H1 (cell line): ENCODE measurements around the gene CADM2. TPM values are rescaled to one million over a fixed set of nuclear protein-coding genes. Genes with fewer than 3 reads are reported as not detected.

Experiments used
- CTCF ChIA-PET: fragments of 300-600 bp; sonication (Branson Sonifier 250); formaldehyde crosslinking; loops from one replicate; lab custom pipeline; 2021; ENCODE audit not compliant: partially characterized antibody; lab: Charles Lee
- POLR2A ChIA-PET: fragments of 300-600 bp; sonication (Branson Sonifier 250); formaldehyde crosslinking; loops from one replicate; lab custom pipeline; 2021; ENCODE audit warnings: inconsistent platforms; ENCODE audit not compliant: partially characterized antibody; lab: Charles Lee
- DNase-seq, 2 experiments: peaks; one replicate each; pipeline versions ENCODE4 v3.0.0 to v3.0.0-alpha.2; 2010 to 2022; ENCODE audit warnings: low spot score in 2 of 2, low read depth in 1 of 2, mixed read lengths in 1 of 2
- FAIRE-seq: peaks from 2 replicates; lab custom pipeline; 2011; peaks lifted over from hg19 to GRCh38; lab: Jason Lieb, UNC
- H2AFZ ChIP-seq: 2 replicates; pipeline ENCODE4 v1.8.1; 2012; ENCODE audit warnings: low read length, inconsistent platforms
- H2AK5ac ChIP-seq: 2 replicates; pipeline ENCODE4 v1.6.1; 2013; ENCODE audit warnings: low read depth, low read length
- H2BK120ac ChIP-seq: replicated peaks from 2 replicates; pipeline ENCODE3; 2013; ENCODE audit warnings: low read depth, low read length, inconsistent platforms
- H2BK12ac ChIP-seq: 2 replicates; pipeline ENCODE4 v1.6.1; 2013; ENCODE audit warnings: low read depth, low read length
- H2BK15ac ChIP-seq: 2 replicates; pipeline ENCODE4 v1.6.1; 2013; ENCODE audit warnings: low read length
- H2BK20ac ChIP-seq: 2 replicates; pipeline ENCODE4 v1.6.1; 2013; ENCODE audit warnings: low read length
- H2BK5ac ChIP-seq: 2 replicates; pipeline ENCODE4 v1.6.1; 2013; ENCODE audit warnings: low read depth, low read length
- H3K14ac ChIP-seq: 2 replicates; pipeline ENCODE4 v1.6.1; 2013; ENCODE audit warnings: inconsistent platforms; ENCODE audit not compliant: insufficient read length
- H3K18ac ChIP-seq: 2 replicates; pipeline ENCODE4 v1.6.1; 2013; ENCODE audit warnings: low read length; ENCODE audit errors: extremely low read depth
- H3K23ac ChIP-seq: 2 replicates; pipeline ENCODE4 v1.6.1; 2013; ENCODE audit warnings: inconsistent platforms; ENCODE audit not compliant: insufficient read length
- H3K23me2 ChIP-seq: 2 replicates; pipeline ENCODE4 v1.6.1; 2013; ENCODE audit warnings: low read depth, low read length
- H3K27ac ChIP-seq: 2 replicates; pipeline ENCODE4 v1.6.1; 2011; ENCODE audit warnings: low read depth, low read length, inconsistent platforms
- H3K27me3 ChIP-seq, 4 experiments: replicated peaks in 1 of 4; 1 replicate in 1 of 4; 2 replicates in 3 of 4; pipeline versions ENCODE4 v1.6.1 to v1.8.1; 2011 to 2013; ENCODE audit warnings: low read length in 3 of 4, mild to moderate bottlenecking in 3 of 4, inconsistent platforms in 2 of 4, mixed read lengths in 2 of 4, moderate library complexity in 1 of 4; ENCODE audit not compliant: control insufficient read depth in 3 of 4, insufficient read depth in 3 of 4; ENCODE audit errors: extremely low read depth in 1 of 4
- H3K36me3 ChIP-seq, 4 experiments: 2 replicates each; pipeline versions ENCODE4 v1.6.1 to v1.8.1; 2011 to 2013; ENCODE audit warnings: mild to moderate bottlenecking in 4 of 4, low read length in 3 of 4, moderate library complexity in 2 of 4, control low read depth in 1 of 4, inconsistent platforms in 1 of 4; ENCODE audit not compliant: insufficient read depth in 4 of 4, control insufficient read depth in 2 of 4
- H3K4ac ChIP-seq: replicated peaks from 2 replicates; pipeline ENCODE3; 2013; ENCODE audit warnings: low read length, low read depth, mixed read lengths, inconsistent platforms; ENCODE audit not compliant: insufficient read length
- H3K4me1 ChIP-seq, 4 experiments: replicated peaks in 1 of 4; 1 replicate in 1 of 4; 2 replicates in 3 of 4; pipeline versions ENCODE4 v1.6.1 to v1.8.1; 2011 to 2013; ENCODE audit warnings: low read length in 3 of 4, inconsistent platforms in 2 of 4, mixed read lengths in 1 of 4; ENCODE audit not compliant: insufficient read depth in 4 of 4, control insufficient read depth in 3 of 4
- H3K4me2 ChIP-seq, 2 experiments: 2 replicates each; pipeline versions ENCODE4 v1.6.1 to v1.8.1; 2011 to 2013; ENCODE audit warnings: low read depth in 2 of 2, low read length in 2 of 2, control low read depth in 1 of 2, inconsistent platforms in 1 of 2, mild to moderate bottlenecking in 1 of 2; ENCODE audit not compliant: insufficient read depth in 1 of 2
- H3K4me3 ChIP-seq, 4 experiments: fragments of 200-600, 300-600 bp in 1 of 4; sonication (generic), shearing (Covaris generic), sonication (Bioruptor Twin) in 1 of 4; 2 replicates each; pipeline versions ENCODE4 v1.5.1 to v1.8.1; 2011 to 2016; ENCODE audit warnings: low read length in 4 of 4, low read depth in 3 of 4, control low read depth in 2 of 4, inconsistent platforms in 2 of 4, mild to moderate bottlenecking in 2 of 4, mixed read lengths in 1 of 4, moderate library complexity in 1 of 4; ENCODE audit not compliant: insufficient read depth in 2 of 4; ENCODE audit errors: extremely low read depth in 1 of 4
- H3K56ac ChIP-seq: replicated peaks from 2 replicates; pipeline ENCODE3; 2013; ENCODE audit warnings: low read depth, mild to moderate bottlenecking, mixed read lengths, low read length, inconsistent platforms; ENCODE audit not compliant: insufficient read length
- H3K79me1 ChIP-seq: 2 replicates; pipeline ENCODE4 v1.6.1; 2013; ENCODE audit warnings: low read depth, low read length, control low read depth
- H3K79me2 ChIP-seq, 2 experiments: 2 replicates each; pipeline versions ENCODE4 v1.6.1 to v1.8.1; 2012 to 2013; ENCODE audit warnings: low read length in 2 of 2, mild to moderate bottlenecking in 2 of 2, inconsistent platforms in 1 of 2; ENCODE audit not compliant: insufficient read depth in 2 of 2, control insufficient read depth in 1 of 2
- H3K9ac ChIP-seq, 4 experiments: replicated peaks in 1 of 4; 1 replicate in 1 of 4; 2 replicates in 3 of 4; pipeline versions ENCODE4 v1.6.1 to v1.8.1; 2011 to 2013; ENCODE audit warnings: low read depth in 3 of 4, low read length in 3 of 4, control low read depth in 2 of 4, mild to moderate bottlenecking in 2 of 4, moderate library complexity in 2 of 4, inconsistent platforms in 1 of 4; ENCODE audit errors: extremely low read depth in 1 of 4
- H3K9me3 ChIP-seq, 2 experiments: 2 replicates each; pipeline versions ENCODE4 v1.6.1 to v1.8.1; 2012 to 2013; ENCODE audit warnings: mild to moderate bottlenecking in 2 of 2, moderate library complexity in 2 of 2, control low read depth in 1 of 2, inconsistent platforms in 1 of 2, low read depth in 1 of 2, low read length in 1 of 2, mixed read lengths in 1 of 2; ENCODE audit not compliant: insufficient read depth in 2 of 2
- H4K20me1 ChIP-seq, 2 experiments: replicated peaks in 1 of 2; 2 replicates each; pipeline versions ENCODE3 to v1.8.1; 2011 to 2013; ENCODE audit warnings: inconsistent platforms in 2 of 2, low read length in 2 of 2, mild to moderate bottlenecking in 1 of 2; ENCODE audit not compliant: insufficient read depth in 2 of 2, control insufficient read depth in 1 of 2
- H4K5ac ChIP-seq: 2 replicates; pipeline ENCODE4 v1.6.1; 2013; ENCODE audit warnings: low read length, low read depth, mixed read lengths, inconsistent platforms; ENCODE audit not compliant: insufficient read length
- H4K8ac ChIP-seq: 2 replicates; pipeline ENCODE4 v1.8.0; 2013; ENCODE audit warnings: mild to moderate bottlenecking, moderate library complexity, low read length, inconsistent platforms; ENCODE audit not compliant: insufficient read depth; ENCODE audit errors: extremely low read depth
- H4K91ac ChIP-seq: replicated peaks from 2 replicates; pipeline ENCODE3; 2013; ENCODE audit warnings: low read length, mixed read lengths, inconsistent platforms; ENCODE audit not compliant: insufficient read length
- ASH2L ChIP-seq: fragments of 200-600, 300-600 bp; sonication (generic); IDR thresholded peaks from one replicate; pipeline ENCODE4 v1.7.1; 2017; ENCODE audit warnings: low read length
- CBX5 ChIP-seq: fragments of 300-800, 300-1000 bp; sonication (generic); IDR thresholded peaks from 2 replicates; pipeline ENCODE4 v1.7.1; 2016; ENCODE audit warnings: antibody characterized with exemption, low read length, low read depth
- CHD2 ChIP-seq: IDR thresholded peaks from 2 replicates; pipeline ENCODE4 v1.6.1; 2012; ENCODE audit warnings: low read length, improper control_type of control experiment
- CREB1 ChIP-seq: IDR thresholded peaks from 2 replicates; pipeline ENCODE4 v1.6.1; 2012; ENCODE audit warnings: inconsistent platforms
- RAD21 ChIP-seq, 2 experiments: IDR thresholded peaks in 1 of 2; conservative IDR thresholded peaks in 1 of 2; 2 replicates each; pipeline ENCODE4 v1.6.1; 2011; ENCODE audit warnings: low read depth in 2 of 2, low read length in 2 of 2, improper control_type of control experiment in 1 of 2, inconsistent platforms in 1 of 2, mild to moderate bottlenecking in 1 of 2, moderate library complexity in 1 of 2
- RNF2 ChIP-seq: fragments of 200-900, 300-1000 bp; sonication (generic); IDR thresholded peaks from 2 replicates; pipeline ENCODE4 v1.7.1; 2016; ENCODE audit warnings: borderline replicate concordance, low read depth, mild to moderate bottlenecking, antibody characterized with exemption, low read length; ENCODE audit not compliant: poor library complexity, severe bottlenecking; ENCODE audit errors: missing control alignments
- SIN3A ChIP-seq, 2 experiments: IDR thresholded peaks in 1 of 2; conservative IDR thresholded peaks in 1 of 2; 2 replicates each; pipeline ENCODE4 v1.6.1; 2011 to 2012; ENCODE audit warnings: low read length in 2 of 2, improper control_type of control experiment in 1 of 2, low read depth in 1 of 2, mild to moderate bottlenecking in 1 of 2
- SIRT6 ChIP-seq: IDR thresholded peaks from one replicate; pipeline ENCODE4 v1.7.1; 2012; ENCODE audit warnings: low read length, inconsistent platforms
- SP4 ChIP-seq: IDR thresholded peaks from 2 replicates; pipeline ENCODE4 v1.6.1; 2012; ENCODE audit warnings: low read length, inconsistent platforms
- ZNF274 ChIP-seq: IDR thresholded peaks from 2 replicates; pipeline ENCODE4 v1.7.0; 2012; ENCODE audit warnings: low read length, borderline replicate concordance; ENCODE audit errors: extremely low read depth
- WGBS, 2 experiments: shearing (Covaris generic) in 1 of 2; methylation state at CpG; one replicate each; pipeline versions ENCODE4 v1.1.6 to v1.1.7; 2013 to 2015; ENCODE audit warnings: low lambda C conversion rate in 2 of 2, mixed read lengths in 2 of 2, inconsistent platforms in 1 of 2, low coverage in 1 of 2, missing lambda C conversion rate in 1 of 2; ENCODE audit not compliant: insufficient replicate concordance in 2 of 2, insufficient coverage in 1 of 2, insufficient read length in 1 of 2; ENCODE audit errors: extremely low coverage in 1 of 2, missing lambda C conversion rate in 1 of 2; 5-methylcytosine and 5-hydroxymethylcytosine counted together
- polyA plus RNA-seq, 7 experiments: library from polyadenylated mRNA; depleted of rRNA in 3 of 7; stranded (reverse) in 5 of 7; unstranded in 2 of 7; fragments of >200 nt in 5 of 7; fragments of 200-250 nt in 2 of 7; gene quantifications; 1 replicate in 5 of 7; 2 replicates in 1 of 7; 4 replicates in 1 of 7; pipeline versions ENCODE4 v1.2.1 to v1.2.3, GENCODE V29; 2011 to 2013; ENCODE audit warnings: missing spikeins in 2 of 7, mixed read lengths in 2 of 7
- total RNA-seq: library from RNA; stranded (reverse); fragmentation: NEBNext Ultra II Directional; extraction: Animal tissue kit (Norgen Biotek cat#: 25700); gene quantifications from 2 replicates; pipeline ENCODE4 v1.2.1, GENCODE V29; 2021

The CADM2 gene
- total and polyA plus RNA-seq, 2 of the 8 experiments (the other 6 are each of a cell fraction or from before 2014, with no cell fraction given), result 14.9 to 20.9 TPM

- H3K27me3 ChIP-seq, result no peaks in the 10 kb centered on the region
- no peaks in the 10 kb centered on the region for H3K23me2 ChIP-seq
- H4K5ac ChIP-seq, result no peak overlapping the region
- H3K14ac ChIP-seq, result no peak overlapping the region
- H3K18ac ChIP-seq, result no peak overlapping the region
- H3K9ac ChIP-seq, result no peak overlapping the region
- H3K23ac ChIP-seq, result no peak overlapping the region
- no peaks in the 10 kb centered on the region for H3K79me1 ChIP-seq
- ChIA-PET CTCF (interaction anchor here (0.6 to 2.5 kb wide), 35 partner anchors 8 to 666 kb away, joined by 3 to 18 read pairs (median 3); no protein-coding TSS in a partner anchor), POLR2A (no interaction called here)
- no peaks in the 10 kb centered on the region for H3K9me3 ChIP-seq
- no peak overlapping the region for H2BK15ac ChIP-seq
- no peak overlapping the region for H2BK12ac ChIP-seq
- H3K56ac ChIP-seq, result no peak overlapping the region
- H3K79me2 ChIP-seq, result no peaks in the 10 kb centered on the region
- no peak overlapping the region for H4K8ac ChIP-seq
- FAIRE-seq, result peak; percentile 93
- H4K20me1 ChIP-seq, result no peaks in the 10 kb centered on the region
- H2AK5ac ChIP-seq, result no peak overlapping the region
- H4K91ac ChIP-seq, result no peak overlapping the region
- H2BK120ac ChIP-seq, result no peak overlapping the region
- no peak overlapping the region for H2BK5ac ChIP-seq
- no peak overlapping the region for H3K4ac ChIP-seq
- H2AFZ ChIP-seq, result no peak overlapping the region
- no peak overlapping the region for H3K4me2 ChIP-seq
- no peaks in the 10 kb centered on the region for H3K4me1 ChIP-seq
- no peak overlapping the region for H3K4me3 ChIP-seq
- no peak overlapping the region for H3K27ac ChIP-seq
- DNase-seq, result peak in 1 of 2 experiments; percentile 74
- H3K36me3 ChIP-seq, result no peaks in the 10 kb centered on the region
- H2BK20ac ChIP-seq, result no peak overlapping the region
- WGBS, 2 experiments, result 12% methylated on average over 5 of the region's 5 CpGs; no CpG with 5 or more reads in 1 of the 2 experiments
- no peak for TF ChIP-seq SP4
- TF ChIP-seq ZNF274, result no peak
- no peak for TF ChIP-seq CREB1
- TF ChIP-seq CBX5, result no peak
- no peak for TF ChIP-seq CHD2
- TF ChIP-seq SIRT6, result no peak
- no peak for TF ChIP-seq SIN3A (conservative IDR thresholded peaks at IDR 0.05 in 1 of 2, IDR thresholded peaks at IDR 0.05 in 1 of 2; ENCODE audit: low read depth in 1 of 2, low read length in 2 of 2)
- TF ChIP-seq RNF2, result no peak
- TF ChIP-seq RAD21 (IDR thresholded peaks at IDR 0.05 in 1 of 2, conservative IDR thresholded peaks at IDR 0.05 in 1 of 2; ENCODE audit: low read depth in 2 of 2, low read length in 2 of 2), result peak; percentile 74 to 77
- TF ChIP-seq ASH2L, result no peak
These were observed 608.4 kb downstream of the CADM2 start for GRCh38 chr3:85567071-85567676.
